Ammon's horn (tissue), 1 donor: Measurements from ENCODE around the gene ADGRL1.

Experiments
- DNase-seq: peaks from one replicate; pipeline ENCODE4 v3.0.0-alpha.2; 2016; ENCODE audit warnings: low spot score

Gene ADGRL1

DNA sequence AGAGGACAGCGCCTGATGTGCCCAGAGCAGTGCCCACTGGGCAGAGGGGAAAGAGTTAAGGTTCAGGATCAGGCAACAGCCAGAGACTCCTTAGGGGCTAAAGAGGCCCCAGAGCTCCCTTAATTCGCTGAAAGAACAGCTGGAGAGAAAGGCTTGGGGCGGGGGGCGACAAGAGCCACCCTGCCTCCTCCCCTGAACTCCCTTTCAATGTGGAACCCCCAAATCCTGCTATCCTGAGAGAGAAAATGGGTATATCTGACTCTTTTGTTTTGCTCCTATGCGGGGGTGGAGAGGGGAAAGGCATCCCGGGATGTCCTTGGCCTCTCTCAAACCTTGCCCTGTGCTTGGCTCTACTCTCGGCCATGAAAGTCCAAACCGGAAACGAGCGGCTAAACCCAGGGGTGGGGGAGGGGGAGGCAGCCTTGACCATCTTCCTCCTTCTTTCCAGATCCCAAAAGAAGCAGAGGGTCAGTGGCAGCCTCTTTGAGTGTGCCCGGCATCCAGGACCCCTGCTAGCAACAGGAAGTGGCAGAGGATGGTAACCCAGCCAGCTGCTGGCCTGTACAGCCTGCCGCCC, 93.1 kb downstream of the ADGRL1 start:
- DNase-seq = no peak

DNA sequence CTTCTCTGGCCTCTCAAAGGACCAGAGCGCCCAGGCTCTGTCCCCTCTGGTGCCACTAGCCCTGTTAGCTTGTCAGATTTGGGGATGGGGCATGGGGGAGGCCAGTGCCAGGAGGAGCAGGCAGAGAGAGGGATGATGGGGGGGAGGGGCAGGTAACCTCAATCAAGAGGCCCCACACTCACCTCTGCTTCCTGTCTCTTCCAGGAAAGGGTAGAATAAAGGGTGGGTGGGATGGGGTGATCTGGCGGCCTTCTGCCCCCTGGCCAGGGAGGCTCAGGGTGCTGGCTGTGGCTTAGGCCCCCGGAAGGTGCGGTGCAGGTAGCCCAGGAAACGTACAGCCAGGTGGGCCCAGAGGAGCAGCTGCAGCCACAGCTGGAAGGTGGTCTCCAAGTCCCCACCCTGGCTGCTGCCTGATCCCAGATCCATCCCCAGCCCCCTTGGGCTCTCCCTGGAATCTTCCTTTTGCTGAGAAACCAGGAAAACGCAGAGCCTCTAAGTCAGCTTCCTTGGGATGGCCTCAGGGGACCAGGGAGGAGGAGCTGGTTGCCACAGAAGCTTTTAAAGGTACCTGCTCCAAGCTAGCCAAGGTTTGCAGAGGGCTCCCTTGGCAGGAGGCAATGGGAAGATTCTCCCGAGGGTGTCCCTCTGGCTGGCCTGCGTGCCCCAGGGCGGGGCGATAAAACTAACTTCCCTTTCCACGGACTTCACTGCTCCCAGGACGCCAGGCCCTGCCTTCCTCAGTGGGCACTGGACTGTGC, 93.7 kb downstream of the ADGRL1 start:
- no peak for DNase-seq

DNA sequence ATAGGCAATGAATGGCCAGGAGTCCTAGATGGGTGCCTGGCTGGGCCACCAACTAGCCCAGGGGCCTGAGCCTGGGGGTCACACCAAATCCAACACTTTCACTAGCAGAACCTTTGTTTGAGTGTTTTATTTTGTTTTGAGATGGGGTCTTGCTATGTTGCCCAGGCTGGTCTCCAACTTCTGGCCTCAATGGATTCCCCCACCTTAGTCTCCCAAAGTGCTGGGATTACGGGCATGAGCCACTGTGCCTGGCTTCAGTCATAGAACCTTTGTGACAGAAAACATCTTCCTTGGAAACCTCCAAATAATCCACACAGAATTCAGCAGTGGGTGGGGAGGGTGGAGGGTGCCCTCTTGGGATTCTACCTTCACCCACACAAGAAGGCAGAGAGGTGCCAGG, 94.5 kb downstream of the ADGRL1 start:
- no peak for DNase-seq

DNA sequence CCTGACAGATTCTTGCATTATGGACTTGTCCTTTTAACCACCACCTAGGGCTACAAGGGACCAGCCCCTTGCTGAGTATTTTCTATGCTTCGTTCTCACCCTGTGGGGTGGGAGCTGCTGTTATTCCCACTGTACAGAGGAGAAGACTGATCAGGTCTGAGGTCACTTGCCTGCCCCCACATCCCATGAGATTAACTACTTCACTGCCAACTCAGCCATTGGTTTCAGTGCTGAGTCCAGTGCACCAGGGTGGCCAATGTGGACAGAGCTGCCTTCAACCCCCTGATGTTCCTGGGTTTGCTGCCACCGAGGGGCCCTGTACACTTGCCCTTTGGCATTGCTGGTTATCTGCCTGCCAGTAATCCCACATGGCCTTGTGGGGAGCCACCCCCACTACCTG, 95.3 kb downstream of the ADGRL1 start:
- no peak for DNase-seq

DNA sequence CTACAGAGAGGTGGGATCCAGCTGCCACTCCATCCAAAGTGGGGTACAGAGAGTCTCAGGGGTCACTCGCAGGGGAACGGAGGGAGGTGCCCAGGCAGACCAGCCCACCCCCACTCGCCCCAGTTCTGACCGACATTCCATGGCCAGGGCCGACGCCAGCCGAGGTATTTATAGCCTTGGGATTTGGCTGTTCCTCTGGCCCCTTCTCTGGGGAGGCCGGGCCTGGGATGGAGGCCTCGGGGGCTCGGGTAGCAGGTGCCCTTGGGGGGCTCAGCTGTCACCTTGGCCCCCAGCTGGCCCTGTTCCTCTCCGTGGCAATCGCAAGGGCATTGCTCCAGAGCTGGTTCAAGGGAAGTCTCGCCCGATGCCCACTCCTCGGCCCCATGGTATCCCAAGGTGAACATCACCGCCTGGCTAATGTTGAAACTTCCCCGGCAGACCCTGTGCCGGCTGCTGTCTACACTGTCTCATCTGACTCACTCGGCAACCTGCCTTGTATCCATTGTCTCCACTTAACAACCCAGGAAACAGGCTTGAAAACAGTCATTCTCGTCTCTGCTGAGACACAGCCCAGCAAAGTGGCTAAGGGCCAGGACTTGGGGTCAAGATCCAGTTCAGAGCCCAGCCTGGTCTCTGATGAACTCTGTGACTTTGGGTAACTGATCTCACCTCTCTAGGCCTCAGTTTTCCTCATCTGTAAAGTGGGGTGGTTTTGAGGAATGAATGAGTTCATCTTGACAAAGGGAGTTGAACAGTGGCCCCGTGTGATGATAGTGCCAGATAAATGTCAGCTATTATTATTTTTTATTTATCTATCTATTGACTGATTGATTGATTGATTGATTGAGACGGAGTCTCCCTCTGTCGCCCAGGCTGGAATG, 98.1 kb downstream of the ADGRL1 start:
- no peak for DNase-seq

DNA sequence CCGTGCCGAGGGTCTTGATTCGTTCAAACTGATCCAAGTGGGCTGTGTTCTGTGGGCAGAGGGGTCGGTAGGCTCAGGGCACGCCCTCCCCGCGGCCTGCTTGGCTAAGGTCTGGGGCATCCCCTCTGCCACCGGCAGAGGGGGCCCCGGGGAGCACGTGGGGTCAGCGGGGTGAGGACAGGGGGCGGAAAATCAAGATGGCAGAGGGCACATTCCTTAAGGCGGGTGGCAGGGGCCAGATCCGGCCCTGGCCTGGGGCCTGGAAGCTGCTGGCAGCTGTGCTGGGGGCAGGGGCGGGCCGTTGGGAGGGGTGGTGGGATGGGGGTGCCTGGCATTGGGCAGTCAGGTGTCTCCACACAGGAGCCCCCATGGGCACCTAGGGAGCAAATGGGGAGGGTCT, 99.1 kb downstream of the ADGRL1 start:
- DNase-seq = no peak

DNA sequence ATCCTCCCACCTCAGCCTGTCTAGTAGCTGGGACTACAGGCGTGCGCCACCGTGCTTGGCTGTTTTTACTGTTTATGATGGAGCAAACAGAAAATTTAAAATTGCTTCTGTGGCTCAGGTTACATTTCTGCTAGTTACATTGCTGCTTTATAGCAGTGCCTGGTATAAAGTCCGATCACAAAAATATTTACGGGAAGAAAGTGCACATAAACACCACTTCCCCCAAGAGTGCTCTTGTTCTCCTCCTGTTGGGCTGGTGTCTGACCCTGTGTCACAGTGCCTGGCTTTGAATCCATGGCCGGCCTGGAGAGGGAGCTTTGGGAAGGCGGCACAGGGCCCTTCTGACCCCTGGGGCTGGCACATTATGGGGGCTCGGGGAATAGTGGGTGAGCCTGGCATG, 100.3 kb downstream of the ADGRL1 start:
- no peak for DNase-seq

DNA sequence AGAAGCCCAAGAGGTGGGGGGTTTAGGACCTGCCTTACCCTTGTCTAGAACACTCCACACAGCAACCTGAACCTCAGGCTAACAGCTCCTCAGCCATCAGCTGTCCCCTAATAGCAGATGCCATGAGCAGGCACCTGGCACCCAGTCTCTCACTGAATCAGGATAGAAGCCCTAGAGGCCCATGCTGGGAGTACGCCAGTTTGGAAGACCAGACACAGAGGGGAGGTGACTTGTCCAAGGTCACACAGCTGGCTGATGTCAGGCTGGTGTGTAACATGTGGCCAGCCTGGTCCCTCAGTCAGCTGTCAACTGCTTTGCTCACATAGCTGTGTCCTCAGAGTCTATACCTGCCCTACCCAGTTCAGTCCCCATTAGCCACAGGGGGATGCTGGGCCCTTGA, 102.7 kb downstream of the ADGRL1 start:
- no peak for DNase-seq

DNA sequence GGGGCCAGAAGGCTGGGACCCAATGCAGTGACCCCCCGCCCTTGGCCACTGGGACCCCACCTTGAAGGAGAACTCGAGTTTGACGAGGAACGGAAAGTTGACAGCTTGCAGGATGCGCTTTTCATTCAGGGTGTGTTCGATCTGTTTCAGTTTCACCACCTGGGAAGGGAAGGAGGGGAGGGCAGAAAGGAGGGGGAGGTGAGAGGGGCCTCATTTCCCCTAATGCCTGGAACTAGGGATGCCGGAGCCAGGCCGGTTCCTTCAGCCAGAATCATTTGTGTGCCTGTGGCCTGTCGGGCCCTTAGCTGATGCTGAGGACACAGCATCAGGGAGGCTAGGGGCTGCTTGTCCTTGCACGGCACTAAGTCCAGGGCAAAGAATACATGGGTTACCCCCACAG, 103.2 kb downstream of the ADGRL1 start:
- DNase-seq = no peak

DNA sequence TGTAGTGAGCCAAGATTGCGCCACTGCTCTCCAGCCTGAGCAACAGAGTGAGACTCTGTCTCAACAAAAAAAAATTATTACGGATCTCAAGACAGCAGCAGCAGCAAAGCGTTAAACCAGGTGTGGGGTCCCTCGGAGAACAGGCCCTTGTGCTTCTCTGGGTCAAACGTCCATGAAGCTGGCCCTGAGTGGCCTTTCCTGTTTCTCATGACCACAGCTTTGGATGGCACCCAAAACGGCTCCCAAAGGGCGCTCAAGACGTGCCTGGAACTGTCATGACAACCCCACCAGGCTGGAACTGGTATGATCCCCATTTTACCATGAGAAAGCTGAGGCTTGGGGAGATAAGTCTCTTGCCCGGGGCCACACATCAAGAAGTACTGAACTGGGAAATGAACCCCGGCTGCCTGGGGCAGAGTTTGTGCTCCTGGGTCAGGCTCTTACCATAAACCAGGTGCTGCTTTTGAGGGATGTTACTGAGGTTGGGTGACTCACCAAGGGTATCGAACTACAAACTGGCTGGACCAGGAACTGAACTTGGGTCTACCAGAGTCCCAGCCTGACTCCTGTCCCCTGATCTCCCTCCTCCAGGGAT, 103.8 kb downstream of the ADGRL1 start:
- no peak for DNase-seq

DNA sequence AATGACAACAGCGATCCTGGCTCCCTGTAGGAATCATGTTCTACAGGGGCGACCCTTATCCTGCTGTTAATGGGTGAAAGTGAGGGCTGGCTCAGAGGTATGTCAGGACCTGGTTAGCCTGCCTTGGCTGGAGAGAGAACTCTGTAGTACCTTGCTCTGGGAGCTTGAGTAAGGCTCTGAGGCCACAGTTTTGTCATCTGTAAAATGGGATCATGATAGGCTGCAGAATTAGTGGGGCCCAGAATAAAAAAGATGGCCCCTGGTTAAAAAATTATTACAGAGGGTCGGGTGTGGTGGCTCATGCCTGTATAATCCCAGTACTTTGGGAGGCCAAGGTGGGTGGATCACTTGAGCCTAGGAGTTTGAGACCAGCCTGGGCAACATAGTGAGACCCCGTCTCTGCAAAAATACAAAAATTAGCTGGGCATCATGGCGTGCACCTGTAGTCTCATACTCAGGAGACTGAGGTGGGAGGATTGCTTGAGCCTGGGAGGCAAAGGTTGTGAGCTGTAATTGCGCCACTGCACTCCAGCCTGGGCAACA, 104.9 kb downstream of the ADGRL1 start:
- DNase-seq = no peak
